Hindlimb muscle (tissue), 1 donor: Measurements from ENCODE around the gene VPS39. TPM values are rescaled to one million over a fixed set of nuclear protein-coding genes. Genes with fewer than 3 reads are reported as not detected.

ENCODE experiments used
- DNase-seq: peaks from one replicate; pipeline ENCODE4 v3.0.0-alpha.2; 2013
- polyA plus RNA-seq: library from polyadenylated mRNA; unstranded; fragments of 120-200 nt; gene quantifications from one replicate; pipeline ENCODE4 v1.2.1, GENCODE V29; 2013; ENCODE audit not compliant: insufficient read length

Gene VPS39
- polyA plus RNA-seq, 1 donor: 46.0 TPM

- DNase-seq: no peak
Observed at GRCh38 chr15:42128476-42128875, 79.6 kb downstream of the VPS39 start.

DNA sequence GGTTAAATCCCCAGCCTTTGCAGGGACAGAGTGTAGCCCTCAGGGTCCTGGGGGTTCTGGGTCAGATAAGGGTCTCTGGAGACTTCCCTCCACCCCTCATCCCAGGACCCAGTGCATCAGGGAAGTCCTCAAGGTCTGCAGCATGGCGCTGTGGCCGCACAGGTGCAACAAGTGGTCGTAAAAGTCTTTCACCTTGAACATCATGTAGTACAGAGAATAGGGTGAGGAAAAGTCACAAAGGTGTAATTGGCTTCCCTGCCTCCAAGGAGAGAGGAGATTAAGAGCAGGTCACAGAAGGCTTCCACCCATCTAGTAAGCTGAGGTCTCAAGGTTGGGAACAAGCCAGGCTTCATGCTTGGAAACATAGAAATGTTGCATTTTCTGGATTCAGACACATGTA lies 84.6 kb downstream of the VPS39 start:
- no peak for DNase-seq

GRCh38 chr15:42121682-42122081 lies 86.4 kb downstream of the VPS39 start:
- DNase-seq: no peak

DNA sequence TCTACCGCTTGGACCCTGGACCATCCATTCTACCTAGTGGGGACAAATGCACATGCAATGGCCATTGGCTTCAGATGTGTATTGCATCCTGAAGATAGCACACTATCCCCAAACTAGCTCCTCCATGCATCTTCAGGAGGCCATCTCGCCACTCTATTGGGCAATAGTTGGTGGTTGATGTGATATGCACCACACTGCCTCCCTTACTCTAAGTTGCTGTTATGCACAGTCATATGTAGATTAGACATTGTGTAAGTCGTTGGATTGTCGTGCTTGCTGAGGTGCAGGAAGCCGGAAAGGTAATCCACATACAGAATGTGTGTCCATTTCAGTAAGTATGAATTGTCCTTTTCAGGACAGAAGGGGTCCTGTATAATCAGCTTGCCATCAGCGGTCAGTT lies 87.1 kb downstream of the VPS39 start:
- DNase-seq: no peak

GRCh38 chr15:42120285-42120684 lies 87.8 kb downstream of the VPS39 start:
- no peak for DNase-seq

GRCh38 chr15:42119446-42119760 lies 88.7 kb downstream of the VPS39 start:
- no peak for DNase-seq

- no peak for DNase-seq
Observed at GRCh38 chr15:42118650-42119445, 89.3 kb downstream of the VPS39 start.

DNA sequence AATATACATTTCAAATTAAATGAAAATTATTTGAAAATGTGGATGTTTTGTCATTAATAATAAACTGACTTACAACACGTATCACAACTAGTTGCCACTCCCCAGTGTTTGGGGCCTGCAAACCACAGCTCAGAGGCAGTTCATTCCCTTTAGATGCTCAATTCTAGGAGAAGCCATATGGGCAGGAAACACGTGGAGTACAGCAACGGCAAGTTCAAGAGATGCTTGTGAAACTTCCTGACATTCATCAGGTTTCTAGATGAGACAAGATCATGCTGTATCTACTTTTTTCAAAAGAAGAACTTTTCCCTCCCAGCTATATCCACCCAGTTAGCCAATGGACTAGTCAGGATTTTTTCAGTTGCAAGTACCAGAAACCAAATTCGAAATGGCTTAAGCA lies 96.2 kb downstream of the VPS39 start:
- no peak for DNase-seq

GRCh38 chr15:42110367-42110766 lies 97.7 kb downstream of the VPS39 start:
- DNase-seq: no peak

DNA sequence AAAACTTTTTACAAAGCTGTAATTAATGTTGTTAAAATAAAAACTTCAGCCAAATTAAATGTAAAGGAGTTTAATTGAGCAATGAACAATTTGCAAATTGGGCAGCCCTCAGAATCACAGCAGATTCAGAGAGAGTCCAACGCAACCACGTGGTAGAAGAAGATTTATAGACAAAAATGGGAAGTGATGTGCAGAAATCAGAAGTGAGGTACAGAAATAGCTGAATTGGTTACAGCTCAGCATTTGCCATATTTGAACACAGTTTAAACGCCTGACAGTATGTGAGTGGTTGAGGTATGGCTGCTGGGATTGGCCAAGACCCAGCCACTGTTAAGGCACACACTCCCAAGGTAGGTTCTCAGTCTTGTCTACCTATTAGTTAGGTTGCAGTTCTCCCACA lies 99.3 kb downstream of the VPS39 start:
- no peak for DNase-seq

Other genes with a start within 250 kb of the VPS39 start
- gene EHD4, start 235.7 kb downstream of the VPS39 start, polyA plus RNA-seq: 43.0 TPM
- gene PLA2G4E, start 187.3 kb downstream of the VPS39 start, polyA plus RNA-seq: 1.8 TPM
- gene PLA2G4D, start 113.7 kb downstream of the VPS39 start, polyA plus RNA-seq: 0.08 TPM
- 0.35 TPM for gene PLA2G4F, start 51.7 kb downstream of the VPS39 start, polyA plus RNA-seq
- 17.0 TPM for gene GANC, start 64.9 kb upstream of the VPS39 start, polyA plus RNA-seq
- gene TMEM87A, start 65.1 kb upstream of the VPS39 start, polyA plus RNA-seq: 42.3 TPM
- gene CAPN3, start 151.2 kb upstream of the VPS39 start, polyA plus RNA-seq: 544 TPM